Activated CD4-positive, CD25-positive, alpha-beta regulatory T cell treated with anti-CD3 and anti-CD28 coated beads, Interleukin-2, amount 50 U/mL, for 16 hours (primary cell): ENCODE data around the gene FAM20C.

Experiments used
- DNase-seq: peaks from one replicate; pipeline ENCODE4 v3.0.0-alpha.2; 2020; ENCODE audit warnings: low read depth, low spot score

The FAM20C gene

GRCh38 chr7:302054-302992 is 110.0 kb downstream of the FAM20C start:
- DNase-seq: no peak

GRCh38 chr7:303425-303824 is 111.1 kb downstream of the FAM20C start:
- no peak for DNase-seq

DNA sequence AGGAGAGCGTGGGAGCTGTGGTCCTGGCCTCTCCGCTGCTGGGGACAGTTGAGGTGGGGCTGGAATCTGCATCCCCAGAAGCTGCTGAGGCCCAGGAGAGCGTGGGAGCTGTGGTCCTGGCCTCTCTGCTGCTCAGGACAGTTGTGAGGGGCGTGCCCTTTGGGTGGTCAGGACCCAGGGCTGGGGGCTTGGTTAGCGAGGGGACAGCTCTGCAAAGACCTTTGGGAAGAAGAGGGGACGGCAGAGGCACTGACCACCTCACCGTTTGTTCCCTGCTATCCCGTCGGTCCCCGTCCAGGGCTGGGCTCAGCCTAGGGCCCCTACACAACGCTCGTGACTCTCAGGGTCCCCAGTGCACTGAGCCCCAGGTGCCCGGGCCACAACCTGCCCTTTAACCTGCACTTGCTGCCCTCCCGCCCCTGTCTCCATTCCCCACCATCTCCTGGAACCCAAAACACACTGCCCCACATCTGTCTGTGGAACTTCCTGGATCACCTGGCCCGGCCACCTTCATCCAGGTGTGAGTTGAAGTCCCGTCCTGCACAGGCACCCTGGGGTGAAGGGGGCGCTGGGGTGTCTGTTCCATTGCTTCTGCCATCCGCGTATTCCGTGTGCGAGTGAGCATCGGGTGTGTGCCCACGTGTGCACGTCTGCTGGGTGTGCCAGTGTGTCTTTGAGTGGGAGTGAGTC is 111.7 kb downstream of the FAM20C start:
- DNase-seq: no peak

DNA sequence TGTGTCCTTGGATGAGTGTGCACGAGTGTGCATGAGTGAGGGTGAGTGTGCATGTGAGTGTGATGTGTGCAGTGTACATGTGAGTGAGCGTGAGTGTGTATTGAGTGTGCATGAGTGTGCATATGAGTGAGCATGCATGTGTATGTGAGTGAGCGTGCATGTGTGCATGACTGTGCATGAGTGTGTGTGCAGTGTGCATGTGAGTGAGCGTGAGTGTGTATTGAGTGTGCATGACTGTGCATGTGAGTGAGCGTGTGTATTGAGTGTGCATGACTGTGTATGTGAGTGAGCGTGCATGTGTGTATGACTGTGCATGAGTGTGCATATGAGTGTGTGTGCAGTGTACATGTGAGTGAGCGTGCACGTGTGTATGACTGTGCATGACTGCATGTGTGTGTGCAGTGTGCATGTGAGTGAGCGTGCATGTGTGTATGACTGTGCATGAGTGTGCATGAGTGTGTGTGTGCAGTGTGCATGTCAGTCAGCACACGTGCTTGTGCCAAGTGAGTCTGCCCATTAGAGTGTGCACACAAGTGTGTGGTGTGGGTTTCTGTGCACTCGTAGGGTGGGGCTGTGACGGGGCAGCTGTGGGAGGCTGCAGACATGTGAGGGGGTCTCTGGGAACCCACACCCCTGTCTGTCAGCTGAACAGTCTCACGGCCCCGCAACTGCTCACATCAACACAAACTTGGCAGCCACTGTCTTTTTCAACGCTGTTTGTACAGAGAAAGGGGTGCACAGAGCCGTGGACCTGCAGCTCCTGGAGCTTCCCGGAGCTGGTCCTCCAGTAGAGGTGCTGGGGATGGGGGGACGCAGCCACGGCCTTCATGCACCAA is 112.4 kb downstream of the FAM20C start:
- no peak for DNase-seq

GRCh38 chr7:305410-306151 is 113.2 kb downstream of the FAM20C start:
- DNase-seq: no peak

DNA sequence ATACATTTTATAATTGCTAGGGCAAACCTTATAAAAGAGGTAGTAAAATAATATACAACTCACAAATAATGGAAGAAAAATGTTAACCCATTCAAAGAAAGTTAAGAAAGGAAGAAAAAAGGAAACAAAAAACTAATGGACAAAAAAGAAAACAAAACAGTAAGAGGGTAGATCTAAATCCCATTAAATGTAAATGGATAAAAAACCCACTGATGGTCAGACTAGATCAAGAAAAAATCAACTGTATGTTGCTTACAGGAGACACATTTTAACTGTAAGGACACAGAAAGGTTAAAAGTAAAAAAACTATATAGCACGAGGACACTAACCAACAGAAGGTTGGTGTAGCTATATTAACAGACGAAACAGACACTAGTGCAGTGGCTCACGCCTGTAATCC is 115.6 kb downstream of the FAM20C start:
- DNase-seq: no peak

GRCh38 chr7:309586-310228 is 117.3 kb downstream of the FAM20C start:
- DNase-seq: no peak
